GM21423 (cell line): ENCODE results near the gene MOB2.
"Not testable (repeated sequence)": the region's sequence is repeated elsewhere in the genome, so short reads cannot be mapped to it uniquely, and the experiment has no call there.

Experiments used
- ATAC-seq: cut with Tn5 transposase; IDR thresholded peaks from one replicate; pipeline ENCODE4 v1.9.1; 2021; ENCODE audit warnings: mild to moderate bottlenecking, moderate library complexity; ENCODE audit not compliant: unreplicated experiment

Gene MOB2

GRCh38 chr11:1519028-1520010 lies 32.7 kb upstream of the MOB2 start:
- no peak for ATAC-seq

GRCh38 chr11:1518301-1518700 lies 31.7 kb upstream of the MOB2 start:
- ATAC-seq = no peak

GRCh38 chr11:1517117-1518005 lies 30.8 kb upstream of the MOB2 start:
- ATAC-seq = no peak

- ATAC-seq = no peak
Measured at GRCh38 chr11:1516273-1517067, 29.9 kb upstream of the MOB2 start.

- no peak for ATAC-seq
Measured at GRCh38 chr11:1515082-1516060, 28.8 kb upstream of the MOB2 start.

GRCh38 chr11:1514336-1515061 lies 27.9 kb upstream of the MOB2 start:
- ATAC-seq = no peak

- no peak for ATAC-seq
Measured at GRCh38 chr11:1513326-1514296, 27.0 kb upstream of the MOB2 start.

- ATAC-seq = not testable (repeated sequence)
Measured at GRCh38 chr11:1512531-1513258, 26.1 kb upstream of the MOB2 start.

GRCh38 chr11:1511937-1512496 lies 25.4 kb upstream of the MOB2 start:
- ATAC-seq = no peak

- ATAC-seq = no peak
Measured at GRCh38 chr11:1510928-1511327, 24.3 kb upstream of the MOB2 start.

GRCh38 chr11:1510351-1510750 lies 23.8 kb upstream of the MOB2 start:
- ATAC-seq = not testable (repeated sequence)

- ATAC-seq = no peak
Measured at GRCh38 chr11:1509626-1510255, 23.2 kb upstream of the MOB2 start.

- ATAC-seq = no peak
Measured at GRCh38 chr11:1508986-1509385, 22.4 kb upstream of the MOB2 start.

- ATAC-seq = no peak
Measured at GRCh38 chr11:1508491-1508891, 21.9 kb upstream of the MOB2 start.

GRCh38 chr11:1507381-1508140 lies 21.0 kb upstream of the MOB2 start:
- ATAC-seq = no peak

GRCh38 chr11:1506981-1507380 lies 20.4 kb upstream of the MOB2 start:
- ATAC-seq = no peak
